Liver (tissue), 9 donors: ENCODE measurements around the gene HOXD4. TPM values are rescaled to one million over a fixed set of nuclear protein-coding genes. Genes with fewer than 3 reads are reported as not detected.

Experiments
- DNase-seq: peaks from one replicate; pipeline ENCODE4 v3.0.0-alpha.2; 2017; ENCODE audit warnings: low spot score
- H3K27ac ChIP-seq, 2 donors: one replicate each; pipeline ENCODE4 v1.7.0; 2013; ENCODE audit warnings: inconsistent platforms in 2 of 2, low read length in 2 of 2, control low read depth in 1 of 2, low read depth in 1 of 2, mild to moderate bottlenecking in 1 of 2
- H3K27me3 ChIP-seq, 4 donors: one replicate each; pipeline versions ENCODE4 v1.6.1 to v1.7.0; 2013; ENCODE audit warnings: low read length in 3 of 4, inconsistent platforms in 1 of 4, mild to moderate bottlenecking in 1 of 4, moderate library complexity in 1 of 4; ENCODE audit not compliant: control insufficient read depth in 4 of 4, insufficient read depth in 4 of 4
- H3K36me3 ChIP-seq, 4 donors: one replicate each; pipeline versions ENCODE4 v1.6.1 to v1.7.0; 2013; ENCODE audit warnings: low read length in 3 of 4, mild to moderate bottlenecking in 3 of 4, low read depth in 1 of 4, moderate library complexity in 1 of 4; ENCODE audit not compliant: control insufficient read depth in 4 of 4, insufficient read depth in 3 of 4
- H3K4me1 ChIP-seq, 4 donors: one replicate each; pipeline versions ENCODE4 v1.6.1 to v1.7.0; 2013; ENCODE audit warnings: low read length in 3 of 4, mild to moderate bottlenecking in 3 of 4, moderate library complexity in 1 of 4; ENCODE audit not compliant: control insufficient read depth in 4 of 4, insufficient read depth in 4 of 4
- H3K4me3 ChIP-seq, 3 donors: one replicate each; pipeline versions ENCODE4 v1.6.1 to v1.7.0; 2013; ENCODE audit warnings: low read length in 3 of 3, control low read depth in 1 of 3, low read depth in 1 of 3, mild to moderate bottlenecking in 1 of 3
- H3K9ac ChIP-seq, 2 donors: one replicate each; pipeline ENCODE4 v1.7.0; 2013; ENCODE audit warnings: low read length in 2 of 2, mild to moderate bottlenecking in 2 of 2, moderate library complexity in 2 of 2, control low read depth in 1 of 2, low read depth in 1 of 2
- H3K9me3 ChIP-seq, 4 donors: one replicate each; pipeline versions ENCODE4 v1.6.1 to v1.7.0; 2013; ENCODE audit warnings: low read length in 3 of 4; ENCODE audit not compliant: control insufficient read depth in 4 of 4
- CTCF ChIP-seq: fragments of 150-350 bp; IDR thresholded peaks from 2 replicates; pipeline ENCODE4 v1.5.1; 2017; ENCODE audit warnings: improper control_type of control experiment, low read depth, low read length; ENCODE audit not compliant: missing input control
- FOXA1 ChIP-seq: IDR thresholded peaks from 2 replicates; pipeline ENCODE4 v1.6.1; 2016; ENCODE audit warnings: antibody characterized with exemption
- FOXA2 ChIP-seq: IDR thresholded peaks from 2 replicates; pipeline ENCODE4 v1.6.1; 2016; ENCODE audit warnings: antibody characterized with exemption
- GABPA ChIP-seq, 2 donors: IDR thresholded peaks in 1 of 2; conservative IDR thresholded peaks in 1 of 2; 2 replicates each; pipeline ENCODE4 v1.6.1; 2016; ENCODE audit warnings: antibody characterized with exemption in 2 of 2, mild to moderate bottlenecking in 1 of 2, moderate library complexity in 1 of 2
- HNF4A ChIP-seq, 2 donors: conservative IDR thresholded peaks; 2 replicates each; pipeline ENCODE4 v1.6.1; 2016; ENCODE audit warnings: antibody characterized with exemption in 2 of 2, mild to moderate bottlenecking in 2 of 2
- MAX ChIP-seq: IDR thresholded peaks from 2 replicates; pipeline ENCODE4 v1.6.1; 2016; ENCODE audit warnings: antibody characterized with exemption
- NR2F2 ChIP-seq: IDR thresholded peaks from 2 replicates; pipeline ENCODE4 v1.6.1; 2016; ENCODE audit warnings: antibody characterized with exemption
- RAD21 ChIP-seq, 2 donors: IDR thresholded peaks; 2 replicates each; pipeline ENCODE4 v1.6.1; 2016; ENCODE audit warnings: antibody characterized with exemption in 2 of 2, mild to moderate bottlenecking in 2 of 2
- REST ChIP-seq: IDR thresholded peaks from 2 replicates; pipeline ENCODE4 v1.6.1; 2016; ENCODE audit warnings: antibody characterized with exemption, mild to moderate bottlenecking
- TAF1 ChIP-seq: conservative IDR thresholded peaks from 2 replicates; pipeline ENCODE4 v1.6.1; 2016; ENCODE audit warnings: antibody characterized with exemption, mild to moderate bottlenecking
- YY1 ChIP-seq: IDR thresholded peaks from 2 replicates; pipeline ENCODE4 v1.6.1; 2016; ENCODE audit warnings: antibody characterized with exemption, mild to moderate bottlenecking
- ZBTB33 ChIP-seq: IDR thresholded peaks from 2 replicates; pipeline ENCODE4 v1.6.1; 2016; ENCODE audit warnings: antibody characterized with exemption
- WGBS: extraction: QIAGEN DNeasy Blood & Tissue Kit; methylation state at CpG from one replicate; pipeline ENCODE4 v1.1.7; 2013; 5-methylcytosine and 5-hydroxymethylcytosine counted together
- polyA plus RNA-seq, 2 donors: library from polyadenylated mRNA; stranded (reverse) in 1 of 2; unstranded in 1 of 2; fragments of 200-250 nt in 1 of 2; fragments of >200 nt in 1 of 2; fragmentation: Nextera tagmentation in 1 of 2; extraction: Ambion mirVana in 1 of 2; gene quantifications; one replicate each; pipeline versions ENCODE4 v1.2.1 to v1.2.3, GENCODE V29; 2013 to 2015
- total RNA-seq, 2 donors: library from RNA; depleted of rRNA; stranded (reverse); fragments of >200 nt; gene quantifications; one replicate each; pipeline ENCODE4 v1.2.3, GENCODE V29; 2014
- donor health status: healthy.
- donor health status: healthy.
- donor health status: healthy.
- donor health status: healthy.
- donor health status: healthy.

The HOXD4 gene
- total and polyA plus RNA-seq, 4 donors = not detected

GRCh38 chr2:176110415-176111308 is 40.7 kb upstream of the HOXD4 start:
- Histone ChIP-seq H3K9me3 (no peaks in the 10 kb centered on the region), H3K9ac (no peak overlapping the region), H3K27me3 (peaks cover 14 to 38% (median 34%) of the 10 kb centered on the region in 4 donors), H3K4me3 (no peak overlapping the region), H3K36me3 (no peaks in the 10 kb centered on the region), H3K4me1 (peaks cover 0 to 14% (median 4%) of the 10 kb centered on the region in 4 donors), H3K27ac (no peak overlapping the region)
- 17% methylated on average over 7 of the region's 7 CpGs for WGBS
- no peak for TF ChIP-seq ZBTB33
- peak; percentile 11 for TF ChIP-seq NR2F2
- no peak for DNase-seq

- Histone ChIP-seq H3K4me1 (peaks cover under 1 to 12% (median 4%) of the 10 kb centered on the region in 4 donors), H3K9me3 (no peaks in the 10 kb centered on the region), H3K27me3 (peaks cover 12 to 38% (median 35%) of the 10 kb centered on the region in 4 donors), H3K27ac (no peak overlapping the region), H3K4me3 (no peak overlapping the region), H3K36me3 (no peaks in the 10 kb centered on the region), H3K9ac (no peak overlapping the region)
- no peak for DNase-seq
- 4% methylated on average over 16 of the region's 16 CpGs for WGBS
- no peak for TF ChIP-seq TAF1
- peak; percentile 34 to 54 for TF ChIP-seq RAD21 (IDR thresholded peaks at IDR 0.05)
- peak; percentile 40 for TF ChIP-seq CTCF
- no peak for TF ChIP-seq GABPA (IDR thresholded peaks at IDR 0.05 in 1 of 2, conservative IDR thresholded peaks at IDR 0.05 in 1 of 2)
- no peak for TF ChIP-seq MAX
Measured at GRCh38 chr2:176111309-176111663, 40.1 kb upstream of the HOXD4 start.

- WGBS = 10% methylated on average over 29 of the region's 29 CpGs
- Histone ChIP-seq H3K36me3 (no peaks in the 10 kb centered on the region), H3K27ac (no peak overlapping the region), H3K9me3 (peaks cover 0 to 2% (median 0%) of the 10 kb centered on the region in 4 donors), H3K4me1 (peaks cover 3 to 8% (median 4%) of the 10 kb centered on the region in 4 donors), H3K27me3 (peaks cover 15 to 41% (median 38%) of the 10 kb centered on the region in 4 donors), H3K9ac (no peak overlapping the region), H3K4me3 (no peak overlapping the region)
- no peak for TF ChIP-seq FOXA2
- TF ChIP-seq NR2F2 = no peak
- no peak for TF ChIP-seq HNF4A (conservative IDR thresholded peaks at IDR 0.05)
- TF ChIP-seq REST = no peak
- TF ChIP-seq YY1 = no peak
- TF ChIP-seq FOXA1 = no peak
- no peak for DNase-seq
Measured at GRCh38 chr2:176111846-176112374, 39.4 kb upstream of the HOXD4 start.
